Fibroblast of the conjunctiva (primary cell): Measurements from ENCODE around the gene ABRACL.
"Not testable (repeated sequence)": the region's sequence is repeated elsewhere in the genome, so short reads cannot be mapped to it uniquely, and the experiment has no call there.

Source experiments
- DNase-seq: peaks from one replicate; pipeline ENCODE4 v3.0.0-alpha.2; 2010; ENCODE audit warnings: low read depth

The ABRACL gene

DNA sequence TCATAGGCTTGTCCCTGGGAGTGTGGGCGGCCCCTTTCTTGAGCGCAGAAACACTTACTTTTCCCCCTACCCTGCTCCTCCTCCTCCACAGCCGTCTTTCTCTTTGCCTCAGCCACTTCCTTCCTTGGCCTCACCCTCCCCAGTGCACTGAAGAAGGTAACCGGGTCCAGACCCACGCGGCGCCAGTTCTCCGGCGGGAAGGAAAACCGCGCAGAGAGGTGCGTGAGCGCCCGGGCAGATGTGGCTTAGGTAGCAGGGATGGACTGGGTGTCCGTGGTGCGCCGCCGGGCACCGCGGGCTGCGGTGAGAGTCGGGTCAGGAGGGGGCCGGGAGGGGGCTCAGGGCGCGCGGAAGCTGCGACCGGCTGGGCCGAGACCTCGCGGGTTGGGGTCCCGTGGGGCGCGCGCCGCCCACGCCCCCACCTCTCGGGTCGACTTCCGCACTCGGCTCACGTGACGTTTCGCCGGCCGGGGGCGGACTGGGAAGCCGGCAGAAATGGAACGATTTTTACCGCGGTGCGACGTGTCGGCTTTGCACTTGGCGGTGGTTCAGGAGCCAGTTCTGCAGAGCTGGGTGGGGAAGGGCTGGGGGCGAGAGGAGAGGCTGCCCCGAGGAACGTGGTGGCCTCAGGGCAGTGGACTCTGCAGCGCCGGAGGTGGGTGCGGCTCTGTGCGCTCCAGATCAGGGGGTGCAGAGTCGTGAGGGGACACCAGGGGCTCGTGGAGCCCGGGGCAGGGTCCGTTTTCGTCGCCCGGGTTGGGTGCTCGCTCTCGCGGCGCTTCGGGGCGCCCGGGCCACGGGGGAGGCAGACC is at the start of gene ABRACL:
TSS of gene ABRACL (plus strand) at position 88 of the 812 bp plus-strand sequence. CDS start 5,416 bp downstream, outside the sequence.
- peak; percentile 20 for DNase-seq

DNA sequence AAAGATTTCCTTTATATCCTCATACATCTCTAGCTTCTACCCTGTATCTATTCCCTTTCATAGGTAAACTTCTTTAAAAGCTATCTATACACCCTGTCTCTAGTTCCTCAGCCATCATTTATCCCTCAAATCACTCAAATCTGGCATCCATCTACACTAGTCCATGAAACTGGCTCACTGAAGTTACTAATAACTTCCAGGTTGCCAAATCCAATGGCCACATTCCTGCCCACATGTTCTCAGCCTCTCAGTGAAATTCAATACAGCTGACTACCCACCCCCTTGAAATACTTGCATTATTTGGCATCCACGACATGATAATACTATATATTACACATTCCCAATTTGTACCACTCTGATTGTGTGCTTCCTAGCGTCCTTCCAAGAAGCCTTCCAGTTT is 49.2 kb upstream of the ABRACL start:
- DNase-seq, result no peak

DNA sequence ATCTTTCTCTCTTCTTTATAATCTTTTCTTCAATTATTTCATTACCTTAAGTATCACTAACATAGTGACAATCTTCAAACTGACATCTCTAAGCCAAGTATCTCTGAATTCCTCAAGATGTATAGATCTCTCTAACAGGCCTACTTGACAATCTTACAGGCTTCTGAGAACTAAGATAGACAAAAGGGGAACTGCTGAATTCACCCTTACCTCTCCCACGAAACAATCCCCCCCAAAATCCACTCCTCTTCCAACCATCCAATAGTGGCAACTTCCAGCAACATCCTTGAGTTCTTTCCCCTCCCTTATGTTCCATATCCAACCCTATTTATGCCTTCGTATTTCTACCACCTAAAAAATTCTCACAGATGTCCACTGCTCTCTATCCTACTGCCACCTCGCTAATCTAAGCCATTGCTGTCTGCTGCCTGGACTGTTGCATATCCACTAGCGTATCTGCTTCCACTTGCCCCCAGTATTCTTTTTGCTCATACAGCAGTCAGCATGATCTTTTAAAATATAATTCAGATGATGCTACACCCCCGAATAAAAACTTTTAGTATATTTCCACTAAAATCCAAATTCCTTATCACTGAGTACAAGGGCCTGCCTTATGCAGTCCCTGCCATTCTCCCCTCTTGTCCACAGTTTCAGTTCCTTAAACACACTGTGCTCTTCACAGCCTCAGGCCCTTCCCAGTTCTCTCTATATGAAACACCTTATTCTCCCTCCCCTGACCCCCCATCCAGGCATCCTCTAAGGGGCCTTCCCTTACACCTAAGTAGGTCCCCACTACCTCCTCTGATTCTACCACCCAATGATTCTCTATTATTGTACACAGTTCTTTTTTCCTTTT is 48.5 kb upstream of the ABRACL start:
- no peak for DNase-seq

DNA sequence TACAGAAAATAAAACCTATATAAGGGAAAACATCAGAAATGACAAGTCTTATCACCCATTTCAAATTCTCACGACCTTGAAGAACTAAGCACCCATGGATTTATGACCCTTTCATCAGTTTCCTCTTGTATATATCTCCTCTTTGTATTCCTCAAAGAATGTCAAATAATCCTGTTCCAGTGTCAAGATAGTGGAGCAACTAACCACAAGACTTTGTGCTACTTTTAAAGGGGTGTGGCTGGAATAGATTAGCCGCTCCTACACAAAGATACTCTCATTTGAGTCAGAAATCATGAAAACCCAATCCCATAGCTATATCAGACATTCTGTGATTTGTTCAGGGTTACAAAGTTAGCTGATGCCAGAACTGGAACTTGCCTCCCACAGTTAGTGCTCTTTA is 47.1 kb upstream of the ABRACL start:
- no peak for DNase-seq

- no peak for DNase-seq
Observed at GRCh38 chr6:138986578-138986977, 42.0 kb upstream of the ABRACL start.

DNA sequence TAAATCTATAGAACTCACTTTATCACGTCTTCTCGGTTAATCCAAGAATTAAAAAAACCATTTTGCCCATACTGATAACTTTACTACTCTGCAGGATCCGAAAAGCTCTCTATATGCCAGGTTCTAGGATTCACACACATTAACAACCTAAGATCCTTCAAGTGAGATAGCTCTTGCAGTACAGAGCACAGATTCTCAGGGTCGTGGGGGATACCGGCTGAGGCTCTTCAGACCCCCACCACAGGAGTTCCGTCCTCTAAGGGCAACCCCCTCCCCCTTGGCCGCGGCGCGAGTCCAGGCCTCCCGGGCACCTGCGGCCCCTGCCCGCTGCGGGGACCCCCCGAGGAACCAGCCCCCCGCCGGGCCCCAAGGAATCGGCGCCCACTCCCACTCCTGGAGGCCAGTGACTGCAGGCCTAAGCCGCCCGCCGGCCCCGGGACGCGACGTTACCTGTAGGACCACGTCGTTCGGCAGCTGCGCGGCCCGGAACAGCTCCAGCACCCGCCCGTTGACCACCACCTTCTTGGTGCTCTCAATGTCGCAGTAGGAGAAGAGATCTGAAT is 41.4 kb upstream of the ABRACL start:
- DNase-seq, result no peak

DNA sequence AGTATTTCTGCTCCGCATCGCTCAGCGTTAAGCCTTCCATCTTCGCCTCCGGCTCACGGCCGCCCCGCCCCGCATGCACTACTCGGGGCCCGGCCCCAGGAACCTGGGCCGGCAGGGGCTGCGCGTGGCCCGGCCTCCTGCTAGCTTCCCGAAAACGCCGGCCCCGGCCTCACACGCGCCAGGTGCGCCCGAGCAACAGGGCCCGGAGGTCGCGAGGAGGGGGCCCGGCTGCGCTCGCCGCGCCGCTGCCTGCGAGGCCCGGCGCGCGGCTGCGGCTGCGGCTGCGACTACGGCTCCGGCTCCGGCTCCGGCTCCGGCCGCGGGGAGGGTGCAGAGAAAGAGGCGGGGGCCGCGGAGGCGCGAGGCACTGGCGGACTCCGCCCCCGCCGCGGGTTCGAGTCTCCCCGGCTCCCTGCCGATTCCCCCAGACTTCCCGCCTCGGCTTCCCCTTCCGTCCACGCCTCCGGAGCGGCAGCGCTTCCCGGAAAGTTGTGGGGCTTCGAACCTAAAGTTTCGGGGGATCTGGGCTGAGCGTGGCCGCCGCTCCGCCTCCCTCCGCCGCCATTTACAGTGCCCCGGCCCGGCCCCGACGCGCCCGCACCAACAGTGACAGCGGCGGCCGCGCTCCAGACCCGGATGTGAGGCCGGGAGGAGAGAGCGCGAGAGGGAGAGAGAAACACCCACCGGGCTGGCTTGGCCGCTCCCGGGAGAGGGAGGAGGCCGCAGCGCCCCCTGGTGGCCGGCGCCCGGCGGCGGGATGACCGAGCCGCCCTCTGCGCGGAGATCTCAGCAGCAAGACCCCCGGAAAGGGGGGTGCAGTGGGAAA is 40.7 kb upstream of the ABRACL start, which contains the start of gene REPS1:
TSS of gene REPS1 (minus strand) at position 611 of the 826 bp plus-strand sequence. CDS start at position 40, 571 bp downstream.
- DNase-seq, result peak; percentile 70

DNA sequence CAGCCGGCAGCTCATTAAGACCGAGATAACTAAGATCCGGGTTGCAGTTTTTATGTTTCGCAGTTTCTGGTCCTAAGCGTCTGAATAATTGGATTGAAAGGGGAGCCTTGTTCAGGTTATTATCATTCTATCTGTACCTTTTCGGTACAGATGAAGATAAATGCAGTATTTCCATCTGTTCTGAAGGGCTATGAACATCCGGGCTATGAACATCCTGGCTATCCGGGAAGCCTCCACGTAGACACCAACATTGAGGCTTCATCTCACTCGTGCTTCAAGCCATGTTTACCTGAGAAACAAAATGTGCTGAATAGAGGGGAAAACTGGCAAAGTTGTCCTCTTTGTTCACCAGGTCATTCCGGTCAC is 40.1 kb upstream of the ABRACL start:
- DNase-seq, result no peak

DNA sequence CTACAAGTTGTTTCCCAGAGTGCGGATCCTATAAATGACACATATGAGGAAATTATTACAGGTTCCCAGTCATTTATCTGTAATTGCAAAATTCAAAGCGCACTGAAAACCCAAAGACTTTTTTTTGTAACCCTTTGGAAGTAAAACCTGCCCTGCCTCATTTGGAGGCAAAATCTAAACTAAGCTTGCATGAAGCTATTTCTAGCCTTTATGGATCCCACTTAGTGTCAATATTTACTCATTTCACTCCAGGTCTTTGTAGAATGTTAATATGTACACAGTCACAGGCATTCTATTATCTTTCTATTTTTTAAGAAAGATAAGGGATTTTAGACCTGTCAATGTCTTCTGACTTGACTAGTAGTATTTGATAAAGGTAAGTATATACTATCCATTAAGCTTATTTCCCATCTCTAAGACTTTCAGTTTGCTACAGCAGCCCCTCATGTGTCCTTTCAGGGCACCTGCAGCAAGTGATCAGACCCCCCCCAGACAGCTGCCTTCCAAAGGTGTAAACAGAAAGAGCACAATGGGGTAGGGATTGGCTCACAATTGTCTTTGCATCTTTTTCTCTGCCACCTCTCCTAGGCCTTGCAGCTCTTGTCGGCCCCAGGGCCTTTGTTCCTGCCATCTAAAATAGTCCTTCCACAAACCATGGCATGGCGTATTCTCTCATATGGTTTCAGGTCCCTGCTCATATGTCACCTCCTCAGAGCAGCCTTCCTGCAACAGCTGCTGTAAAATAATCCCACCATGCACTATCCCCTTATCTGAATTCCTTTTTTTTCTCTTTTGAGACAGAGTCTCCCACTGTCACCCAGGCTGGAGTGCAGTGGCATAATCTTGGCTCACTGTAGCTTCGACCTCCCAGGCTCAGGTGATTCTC is 39.2 kb upstream of the ABRACL start:
- no peak for DNase-seq

DNA sequence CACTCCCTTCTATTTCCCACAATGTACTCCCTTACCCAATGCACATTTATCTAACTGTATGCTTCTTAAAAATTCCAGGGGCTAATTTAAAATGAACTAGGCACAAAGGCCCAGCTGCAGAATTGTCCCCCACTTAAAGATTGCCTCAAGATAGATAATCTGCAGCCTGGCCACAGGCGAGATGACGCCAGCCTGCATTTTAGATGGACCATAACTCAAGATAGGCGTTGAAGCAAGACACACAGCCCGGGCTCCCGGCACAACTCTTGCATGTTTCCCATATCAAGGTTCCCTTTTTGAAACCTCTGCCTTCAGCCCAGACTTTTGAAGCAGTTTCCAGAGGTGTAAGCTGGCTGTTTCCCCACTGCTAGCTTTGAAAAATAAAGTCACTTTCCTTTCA is 37.3 kb upstream of the ABRACL start:
- no peak for DNase-seq

DNA sequence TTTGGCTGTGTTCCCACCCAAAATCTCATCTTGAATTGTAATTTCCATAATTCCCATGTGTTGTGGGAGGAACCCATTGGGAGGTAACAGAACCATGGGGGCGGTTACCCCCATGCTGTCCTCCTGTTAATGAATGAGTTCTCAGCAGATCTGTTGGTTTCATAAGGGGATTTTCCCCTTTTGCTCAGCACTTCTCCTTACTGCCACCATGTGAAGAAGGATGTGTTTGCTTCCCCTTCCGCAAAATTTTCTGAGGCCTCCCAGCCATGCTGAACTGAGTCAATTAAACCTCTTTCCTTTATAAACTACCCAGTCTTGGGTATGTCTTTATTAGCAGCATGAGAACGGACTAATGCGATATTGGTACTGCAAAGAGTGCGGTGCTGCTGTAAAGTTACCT is 35.6 kb upstream of the ABRACL start:
- DNase-seq, result not testable (repeated sequence)

- DNase-seq, result not testable (repeated sequence)
Observed at GRCh38 chr6:138993410-138993809, 35.1 kb upstream of the ABRACL start.

GRCh38 chr6:138996524-138996923 is 32.0 kb upstream of the ABRACL start:
- no peak for DNase-seq

DNA sequence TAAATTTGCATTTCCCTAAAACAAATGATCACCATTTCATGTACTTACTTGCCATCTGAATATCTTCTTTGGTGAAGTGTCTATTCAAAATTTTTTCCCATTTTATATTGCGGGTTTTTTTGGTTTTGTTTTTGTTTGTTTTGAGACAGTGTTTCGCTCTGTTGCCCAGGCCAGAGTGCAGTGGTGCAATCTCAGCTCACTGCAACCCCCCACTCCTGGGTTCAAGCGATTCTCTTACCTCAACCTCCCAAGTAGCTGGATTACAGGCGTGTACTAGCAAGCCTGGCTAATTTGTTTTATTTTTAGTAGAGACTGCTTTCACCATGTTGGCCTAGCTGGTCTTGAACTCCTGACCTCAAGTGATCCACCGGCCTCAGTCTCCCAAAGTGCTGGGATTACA is 31.4 kb upstream of the ABRACL start:
- no peak for DNase-seq

DNA sequence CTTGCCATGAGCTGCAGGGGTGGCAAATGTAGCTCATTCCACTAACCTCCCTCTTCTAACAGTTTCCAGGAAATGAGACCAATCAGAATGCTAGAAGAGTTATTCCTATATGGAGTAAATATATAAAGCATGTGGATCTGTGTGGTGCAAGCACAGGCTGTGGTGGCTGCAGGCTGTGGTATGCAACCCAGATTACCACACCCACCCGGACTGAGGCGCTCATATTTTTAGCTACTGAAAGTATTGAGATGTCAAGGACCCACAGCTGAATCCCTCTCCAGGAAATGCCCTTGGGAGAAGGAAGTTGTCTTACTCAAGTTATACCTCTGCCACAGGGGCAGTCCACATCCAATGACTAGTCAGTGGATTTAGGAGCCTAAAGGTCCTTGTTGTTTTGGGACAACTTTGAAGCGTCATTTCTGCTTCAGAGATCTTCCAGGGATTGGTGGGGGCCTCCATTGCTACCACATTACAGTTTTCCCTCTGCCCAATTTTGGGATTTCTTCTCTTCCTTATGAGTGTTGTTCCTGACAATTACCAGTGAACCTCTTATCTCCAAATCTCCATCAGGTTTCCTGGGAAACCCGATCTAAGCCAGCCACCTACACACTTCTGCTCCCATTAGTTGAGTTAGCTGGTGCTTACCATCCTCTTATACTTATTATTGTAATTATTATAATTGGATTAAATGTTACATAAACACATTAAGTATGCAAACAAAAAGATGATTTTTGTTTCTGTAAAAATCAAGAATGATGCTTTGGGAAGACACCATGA is 28.4 kb upstream of the ABRACL start:
- no peak for DNase-seq

GRCh38 chr6:139003751-139004150 is 24.8 kb upstream of the ABRACL start:
- DNase-seq, result no peak

- no peak for DNase-seq
Observed at GRCh38 chr6:139006477-139006876, 22.1 kb upstream of the ABRACL start.

GRCh38 chr6:139007428-139007827 is 21.1 kb upstream of the ABRACL start:
- DNase-seq, result no peak

DNA sequence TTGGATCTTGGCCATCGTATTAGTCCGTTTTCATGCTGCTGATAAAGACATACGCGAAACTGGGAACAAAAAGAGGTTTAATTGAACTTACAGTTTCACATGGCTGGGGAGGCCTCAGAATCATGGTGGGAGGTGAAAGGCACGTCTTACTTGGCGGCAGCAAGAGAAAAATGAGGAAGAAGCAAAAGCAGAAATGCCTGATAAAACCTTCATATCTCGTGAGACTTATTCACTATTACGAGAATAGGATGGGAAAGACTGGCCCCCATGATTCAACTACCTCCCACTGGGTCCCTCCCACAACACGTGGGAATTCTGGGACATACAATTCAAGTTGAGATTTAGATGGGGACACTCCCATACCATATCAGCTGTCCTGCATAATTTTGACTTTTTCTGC is 20.4 kb upstream of the ABRACL start:
- DNase-seq, result no peak

GRCh38 chr6:139010674-139011073 is 17.9 kb upstream of the ABRACL start:
- DNase-seq, result no peak
